Activated CD4-positive, alpha-beta T cell treated with anti-CD3 and anti-CD28 coated beads, Interleukin-2, amount 50 U/mL, for 16 hours (primary cell): ENCODE results near the gene RHOT2.

ENCODE experiments used
- DNase-seq: peaks from one replicate; pipeline ENCODE4 v3.0.0-alpha.2; 2020

RHOT2 gene

DNA sequence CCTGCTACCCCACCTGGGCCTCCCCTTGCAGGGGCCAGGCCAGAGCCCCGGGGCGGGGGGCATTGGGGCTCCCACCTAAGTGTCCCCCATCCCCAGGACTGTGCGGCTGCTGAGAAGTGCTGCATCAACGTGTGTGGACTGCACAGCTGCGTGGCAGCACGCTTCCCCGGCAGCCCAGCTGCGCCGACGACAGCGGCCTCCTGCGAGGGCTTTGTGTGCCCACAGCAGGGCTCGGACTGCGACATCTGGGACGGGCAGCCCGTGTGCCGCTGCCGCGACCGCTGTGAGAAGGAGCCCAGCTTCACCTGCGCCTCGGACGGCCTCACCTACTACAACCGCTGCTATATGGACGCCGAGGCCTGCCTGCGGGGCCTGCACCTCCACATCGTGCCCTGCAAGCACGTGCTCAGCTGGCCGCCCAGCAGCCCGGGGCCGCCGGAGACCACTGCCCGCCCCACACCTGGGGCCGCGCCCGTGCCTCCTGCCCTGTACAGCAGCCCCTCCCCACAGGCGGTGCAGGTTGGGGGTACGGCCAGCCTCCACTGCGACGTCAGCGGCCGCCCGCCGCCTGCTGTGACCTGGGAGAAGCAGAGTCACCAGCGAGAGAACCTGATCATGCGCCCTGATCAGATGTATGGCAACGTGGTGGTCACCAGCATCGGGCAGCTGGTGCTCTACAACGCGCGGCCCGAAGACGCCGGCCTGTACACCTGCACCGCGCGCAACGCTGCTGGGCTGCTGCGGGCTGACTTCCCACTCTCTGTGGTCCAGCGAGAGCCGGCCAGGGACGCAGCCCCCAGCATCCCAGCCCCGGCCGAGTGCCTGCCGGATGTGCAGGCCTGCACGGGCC, 35.2 kb upstream of the RHOT2 start:
- no peak for DNase-seq

DNA sequence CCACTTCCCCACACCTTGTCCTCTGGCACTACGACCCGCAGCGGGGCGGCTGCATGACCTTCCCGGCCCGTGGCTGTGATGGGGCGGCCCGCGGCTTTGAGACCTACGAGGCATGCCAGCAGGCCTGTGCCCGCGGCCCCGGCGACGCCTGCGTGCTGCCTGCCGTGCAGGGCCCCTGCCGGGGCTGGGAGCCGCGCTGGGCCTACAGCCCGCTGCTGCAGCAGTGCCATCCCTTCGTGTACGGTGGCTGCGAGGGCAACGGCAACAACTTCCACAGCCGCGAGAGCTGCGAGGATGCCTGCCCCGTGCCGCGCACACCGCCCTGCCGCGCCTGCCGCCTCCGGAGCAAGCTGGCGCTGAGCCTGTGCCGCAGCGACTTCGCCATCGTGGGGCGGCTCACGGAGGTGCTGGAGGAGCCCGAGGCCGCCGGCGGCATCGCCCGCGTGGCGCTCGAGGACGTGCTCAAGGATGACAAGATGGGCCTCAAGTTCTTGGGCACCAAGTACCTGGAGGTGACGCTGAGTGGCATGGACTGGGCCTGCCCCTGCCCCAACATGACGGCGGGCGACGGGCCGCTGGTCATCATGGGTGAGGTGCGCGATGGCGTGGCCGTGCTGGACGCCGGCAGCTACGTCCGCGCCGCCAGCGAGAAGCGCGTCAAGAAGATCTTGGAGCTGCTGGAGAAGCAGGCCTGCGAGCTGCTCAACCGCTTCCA, 34.4 kb upstream of the RHOT2 start:
- DNase-seq = no peak

DNA sequence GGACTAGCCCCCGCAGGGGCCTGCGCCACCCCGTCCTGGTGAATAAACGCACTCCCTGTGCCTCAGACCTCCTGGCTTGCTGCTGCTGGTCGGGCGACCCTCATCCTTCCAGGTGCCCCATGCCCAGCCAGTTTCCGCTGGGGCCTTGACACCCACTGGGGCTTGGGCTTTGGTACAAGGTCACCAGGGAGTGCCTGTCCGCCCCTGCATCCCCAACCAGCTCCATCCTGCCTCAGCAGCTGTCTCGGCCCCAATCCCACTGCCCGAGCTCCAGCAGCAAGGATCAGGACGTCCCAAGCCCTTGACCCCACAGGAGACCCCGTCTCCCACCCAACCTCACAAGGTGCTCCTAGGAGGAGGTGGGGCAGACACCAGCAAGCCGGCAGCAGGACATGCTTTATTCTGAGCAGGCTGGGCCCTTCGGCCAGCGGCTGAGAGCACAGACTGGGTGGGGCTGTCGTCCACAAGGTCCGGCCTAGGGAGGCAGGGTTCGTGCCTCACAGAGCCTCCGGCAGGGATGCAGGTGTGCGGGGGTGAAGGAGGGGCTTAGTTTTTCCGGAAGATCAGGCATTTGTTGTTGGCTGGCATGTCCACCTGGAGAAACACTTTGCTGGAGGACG, 33.8 kb upstream of the RHOT2 start:
- DNase-seq = no peak

DNA sequence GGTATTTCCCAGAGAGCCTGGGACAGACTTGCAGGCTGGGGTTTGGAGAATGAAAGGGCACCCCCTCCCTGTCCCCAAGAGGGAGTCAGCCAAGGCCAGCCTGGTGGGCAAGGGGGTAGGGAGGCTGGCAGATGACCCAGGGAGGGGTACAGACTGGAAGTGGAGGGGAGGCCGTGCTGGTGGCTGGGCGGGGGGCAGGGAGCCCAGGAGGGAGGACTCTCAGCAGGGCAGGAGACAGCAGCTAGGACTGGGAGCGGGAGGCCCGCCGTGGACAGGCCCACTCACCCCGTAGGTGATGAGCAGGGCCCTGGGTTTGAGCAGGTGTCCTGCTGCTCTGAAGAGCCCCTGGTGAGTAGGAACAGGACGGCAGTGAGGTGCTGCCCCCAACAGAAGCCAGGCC, 32.9 kb upstream of the RHOT2 start:
- no peak for DNase-seq

DNA sequence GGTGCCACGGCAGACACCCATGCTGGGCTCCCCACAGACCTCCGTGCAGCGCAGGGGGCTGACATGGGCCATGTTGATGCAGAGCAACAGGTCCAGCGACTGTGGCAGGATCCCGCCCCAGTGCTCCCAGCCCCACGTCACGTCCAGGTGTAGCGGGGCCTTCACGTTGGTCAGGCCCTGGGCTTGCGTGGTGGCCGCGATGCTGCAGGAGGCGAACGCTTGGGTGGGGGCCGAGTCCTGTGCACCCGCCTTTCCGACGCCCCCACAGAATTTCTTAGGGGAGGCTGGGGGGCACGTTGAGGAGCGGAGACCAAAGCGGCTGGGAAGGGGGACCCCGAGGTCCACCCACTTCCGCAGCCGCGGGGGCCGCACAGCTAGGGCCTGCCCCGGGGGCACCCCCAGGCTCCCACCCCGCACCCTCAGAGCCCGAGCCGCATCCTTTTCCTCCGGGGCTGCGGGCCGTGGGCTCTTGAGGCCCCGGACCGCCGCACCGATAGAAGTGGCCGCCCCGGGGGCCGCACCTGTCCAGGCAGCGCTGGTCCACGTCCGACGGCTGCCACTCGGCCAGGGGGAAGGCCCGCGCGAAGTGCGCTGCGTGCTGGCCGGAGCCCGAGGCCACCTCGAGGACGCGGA, 32.2 kb upstream of the RHOT2 start:
- peak; percentile 22 for DNase-seq

DNA sequence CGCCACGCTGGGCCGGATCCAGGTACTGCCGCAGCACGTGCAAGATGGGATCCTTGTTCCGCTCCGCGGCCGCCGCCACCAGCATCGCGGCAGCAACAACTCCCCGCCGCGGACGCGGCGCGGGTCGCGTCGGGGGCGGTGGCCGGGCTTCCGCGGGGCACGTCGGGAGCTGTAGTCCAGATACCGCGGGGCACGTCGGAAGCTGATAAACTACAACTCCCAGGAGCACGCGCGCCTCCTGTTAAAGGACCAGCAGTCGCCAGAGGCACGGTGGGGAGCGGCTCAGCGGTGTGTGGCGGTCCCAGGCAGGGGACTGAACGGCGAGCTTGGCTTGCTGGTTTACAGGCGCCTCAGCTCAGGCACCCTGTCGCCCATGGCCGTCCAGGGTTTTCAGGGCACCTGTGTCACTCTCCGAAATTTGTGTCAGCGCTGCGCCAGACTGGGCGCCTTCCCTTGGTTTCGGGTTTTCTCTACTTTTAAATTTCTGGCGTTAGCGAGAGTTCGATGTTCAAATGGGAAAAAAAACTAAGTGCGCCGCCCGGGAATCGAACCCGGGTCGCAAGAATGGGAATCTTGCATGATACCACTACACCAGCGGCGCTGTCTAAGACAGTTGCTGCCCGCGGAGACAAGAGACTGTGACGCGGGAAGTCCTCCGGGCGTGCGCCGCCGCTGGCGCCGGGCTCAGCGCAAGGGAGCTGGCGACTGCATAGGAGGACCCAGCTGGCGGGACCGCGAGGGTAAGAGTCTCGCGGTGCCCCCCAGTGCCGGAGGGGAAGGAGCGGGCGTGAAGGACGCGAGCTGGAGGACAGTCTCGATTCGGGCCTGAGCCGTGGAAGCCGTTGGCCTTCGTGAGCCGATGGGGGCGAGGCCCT, 31.5 kb upstream of the RHOT2 start, which contains the start of gene METTL26:
TSS of gene METTL26 (minus strand) at position 100 of the 875 bp plus-strand sequence. CDS start at position 85, 15 bp downstream.
- peak; percentile 96 for DNase-seq

DNA sequence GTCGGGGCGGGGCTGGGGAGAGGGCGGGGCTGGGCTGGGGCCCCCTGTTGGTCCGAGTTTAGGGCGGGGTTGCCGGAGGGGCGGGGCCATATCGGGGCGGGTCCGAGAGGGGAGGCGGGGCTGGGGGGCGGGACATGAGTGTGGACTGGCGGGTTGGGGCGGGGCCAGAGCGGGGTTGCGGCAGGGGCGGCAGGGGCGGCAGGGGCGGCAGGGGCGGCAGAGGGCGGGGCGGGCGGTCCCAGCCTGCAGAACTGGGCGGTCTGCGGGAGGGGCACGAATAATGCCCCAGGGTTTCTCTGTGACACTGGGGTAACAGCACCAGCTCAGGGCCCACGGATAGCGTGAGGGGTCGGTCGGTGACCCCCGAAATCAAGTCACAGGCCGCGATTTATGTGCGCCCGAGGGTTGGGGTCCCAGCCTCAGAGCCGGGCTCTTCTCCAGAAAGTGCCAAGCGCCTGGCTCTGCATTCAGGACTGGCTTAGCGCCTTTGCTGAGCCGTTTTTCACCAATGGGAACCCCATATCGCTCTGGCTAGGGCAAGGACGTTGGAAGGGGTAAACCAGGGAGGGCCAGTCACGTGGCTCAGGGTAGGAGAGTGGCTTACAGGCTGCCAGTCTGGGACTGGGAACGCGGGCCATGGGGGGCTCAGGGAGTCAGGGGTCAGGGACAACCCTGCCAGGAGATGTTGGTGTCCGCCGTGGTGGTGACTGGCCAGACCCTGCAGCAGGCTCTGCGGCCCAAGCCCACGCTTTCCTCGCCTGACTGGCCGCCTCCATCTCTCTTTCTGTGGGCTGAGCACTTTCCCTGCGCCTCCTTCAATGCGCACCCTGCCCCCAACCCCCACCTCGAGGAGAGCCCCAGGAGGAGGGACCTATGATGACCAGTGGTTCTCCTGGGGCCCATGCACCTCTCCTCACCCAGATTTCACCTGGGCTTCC, 30.6 kb upstream of the RHOT2 start:
- DNase-seq = peak; percentile 92

DNA sequence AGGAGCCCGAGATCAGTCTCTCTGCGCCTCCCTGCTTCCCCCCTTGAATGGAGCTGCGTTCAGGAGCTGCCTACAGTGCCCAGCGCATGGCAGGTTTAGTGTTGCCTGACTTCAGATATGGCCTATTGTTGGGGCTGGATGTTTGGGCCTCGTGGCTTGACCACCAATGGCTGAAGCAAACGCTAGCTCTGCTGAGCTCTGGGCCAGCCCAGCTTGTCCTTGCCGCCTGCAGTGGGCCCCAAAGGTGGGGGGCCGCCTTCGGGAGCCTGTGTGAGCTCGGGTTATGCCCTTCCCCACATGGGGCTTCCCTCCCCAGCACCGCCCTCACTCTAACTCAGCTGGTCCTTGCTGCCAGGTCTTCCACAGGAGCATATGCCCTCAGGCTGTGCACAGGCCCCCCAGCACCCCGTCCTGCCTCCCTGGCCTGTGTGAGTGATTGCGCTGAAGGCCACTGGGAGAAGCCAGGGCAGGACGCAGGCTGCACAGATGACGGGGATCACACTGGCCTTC, 29.8 kb upstream of the RHOT2 start:
- no peak for DNase-seq

DNA sequence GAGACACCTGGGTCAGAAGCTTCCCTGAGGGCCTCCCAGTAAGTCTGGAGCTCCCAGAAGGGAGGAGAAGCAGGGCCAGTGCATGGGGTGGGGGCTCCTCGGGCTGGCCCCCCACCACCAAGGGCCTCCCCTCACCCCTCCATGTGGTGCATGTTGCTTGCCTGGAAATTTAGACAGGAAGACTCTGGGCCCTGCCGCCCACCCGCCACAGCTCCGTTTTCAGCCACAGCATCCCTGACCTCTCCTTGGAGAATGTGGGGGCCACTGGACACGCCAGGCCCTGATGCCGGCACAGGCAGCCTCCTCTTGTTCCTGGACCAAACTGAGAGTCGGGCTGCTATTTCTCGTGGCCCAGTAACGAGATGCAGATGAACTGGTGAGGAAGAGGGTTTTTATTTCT, 29.1 kb upstream of the RHOT2 start:
- DNase-seq = no peak

DNA sequence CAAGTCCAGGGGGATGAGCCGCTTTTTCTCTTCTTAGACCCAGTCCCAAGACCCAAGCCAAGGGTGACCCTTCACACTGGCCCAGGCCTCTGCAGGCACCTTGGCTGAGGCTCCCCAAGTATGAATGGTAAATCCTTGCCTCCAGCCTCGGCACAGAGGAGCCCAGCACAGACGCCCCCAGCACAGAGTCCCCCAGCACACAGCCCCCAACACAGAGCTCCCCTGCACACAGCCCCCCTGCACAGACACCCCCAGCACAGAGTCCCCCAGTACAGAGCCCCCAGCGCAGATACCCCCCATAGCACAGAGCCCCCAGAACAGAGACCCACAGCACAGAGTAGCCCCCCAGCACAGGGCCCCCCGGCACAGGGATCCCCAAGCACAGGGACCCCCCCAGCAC, 27.3 kb upstream of the RHOT2 start:
- DNase-seq = no peak

DNA sequence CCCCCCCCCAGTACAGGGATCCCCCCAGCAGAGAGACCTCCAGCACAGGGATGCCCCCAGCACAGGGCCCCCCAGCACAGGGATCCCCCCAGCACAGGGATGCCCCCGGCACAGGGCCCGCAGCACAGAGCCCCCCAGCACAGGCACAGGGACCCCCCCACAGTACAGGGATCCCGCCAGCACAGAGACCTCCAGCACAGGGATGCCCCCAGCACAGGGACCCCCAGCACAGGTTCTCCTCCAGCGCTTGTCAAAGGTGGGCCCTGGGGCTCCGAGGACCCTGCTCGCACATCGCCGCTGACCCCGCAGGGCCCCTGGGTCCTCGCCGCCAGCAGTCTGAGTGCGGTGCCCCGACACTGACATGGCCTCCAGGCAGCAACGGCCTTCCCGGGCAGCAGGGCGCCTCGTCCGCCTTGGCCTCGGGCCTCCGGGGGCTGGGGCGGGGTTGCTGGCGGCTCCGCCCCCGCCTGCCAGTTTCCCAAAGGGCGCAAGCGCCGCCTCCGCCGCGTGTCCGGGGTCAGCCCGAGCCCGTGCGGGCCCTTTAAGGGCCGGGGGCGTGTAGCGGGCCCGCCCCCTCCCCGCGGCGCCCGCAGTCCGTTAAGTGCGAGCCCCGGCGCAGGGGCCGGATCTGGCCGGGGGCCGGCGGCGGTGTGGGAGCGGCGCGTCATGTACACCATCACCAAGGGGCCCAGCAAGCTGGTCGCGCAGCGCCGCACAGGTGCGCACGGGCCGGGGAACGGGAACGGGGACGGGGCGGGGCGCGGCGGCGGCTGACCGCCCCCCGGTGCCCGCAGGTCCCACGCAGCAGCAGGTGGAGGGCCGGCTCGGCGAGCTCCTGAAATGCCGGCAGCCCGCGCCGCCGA, 26.4 kb upstream of the RHOT2 start, which contains the start of gene MCRIP2:
TSS of gene MCRIP2 (plus strand) at position 503 of the 863 bp plus-strand sequence. CDS start at position 667, 164 bp downstream.
- DNase-seq = peak; percentile 84

DNA sequence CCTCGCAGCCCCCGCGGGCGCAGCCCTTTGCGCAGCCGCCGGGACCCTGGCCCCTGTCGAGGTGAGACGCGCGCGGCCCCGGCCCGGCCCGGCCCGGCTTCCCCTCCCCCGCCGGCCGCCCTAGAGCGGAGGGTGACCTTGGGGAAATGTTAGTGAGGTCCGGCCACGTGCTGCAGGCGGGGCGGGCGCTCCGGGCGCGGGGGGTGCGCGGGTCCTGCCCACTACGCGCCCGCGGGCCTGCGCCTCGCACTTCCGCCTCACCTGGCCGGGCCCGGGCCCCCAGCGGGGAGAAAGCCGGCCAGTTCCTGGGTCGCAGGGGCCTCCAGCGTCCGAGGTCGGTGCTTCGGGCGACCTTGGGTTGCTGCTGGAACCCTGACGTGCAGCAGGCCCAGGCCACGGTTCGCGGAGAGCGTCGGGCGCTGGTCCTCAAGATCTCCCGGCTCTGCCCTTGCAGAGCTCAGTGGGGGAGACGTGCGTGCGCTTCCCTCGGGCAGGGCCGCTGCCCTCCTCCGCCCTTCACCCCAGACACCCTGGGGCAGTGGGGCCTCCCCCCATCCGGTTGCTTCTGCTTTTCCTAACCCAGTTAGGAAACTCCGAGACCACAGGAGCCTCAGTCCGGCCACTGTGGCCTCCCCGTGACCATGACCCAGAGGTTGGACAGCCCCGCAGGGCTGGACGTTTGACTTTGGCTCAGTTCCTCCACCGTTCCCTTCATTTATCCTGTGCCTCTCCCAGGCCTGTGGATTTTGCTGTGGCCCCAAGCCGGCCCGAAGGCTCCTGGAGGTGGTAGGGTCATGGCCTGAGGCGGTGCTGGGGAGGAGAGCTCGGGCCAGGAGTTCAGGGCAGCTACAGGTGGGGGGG, 25.5 kb upstream of the RHOT2 start:
- peak; percentile 44 for DNase-seq

DNA sequence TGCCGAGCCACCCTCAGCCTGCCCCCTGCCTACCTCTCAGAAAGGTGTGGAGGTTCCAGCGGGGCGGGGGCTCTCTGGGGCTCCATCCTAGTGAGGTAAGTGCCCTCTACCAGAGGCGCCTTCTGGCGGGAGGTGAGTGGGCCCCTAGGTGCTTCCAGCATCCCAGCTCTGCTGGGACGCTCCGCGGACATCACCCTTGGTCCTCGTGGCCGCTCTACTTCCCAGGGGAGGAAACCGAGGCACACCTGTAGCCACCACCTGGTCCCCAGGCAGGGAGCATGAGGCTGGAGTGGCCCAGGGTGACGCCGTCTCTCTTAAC, 24.9 kb upstream of the RHOT2 start:
- DNase-seq = no peak

DNA sequence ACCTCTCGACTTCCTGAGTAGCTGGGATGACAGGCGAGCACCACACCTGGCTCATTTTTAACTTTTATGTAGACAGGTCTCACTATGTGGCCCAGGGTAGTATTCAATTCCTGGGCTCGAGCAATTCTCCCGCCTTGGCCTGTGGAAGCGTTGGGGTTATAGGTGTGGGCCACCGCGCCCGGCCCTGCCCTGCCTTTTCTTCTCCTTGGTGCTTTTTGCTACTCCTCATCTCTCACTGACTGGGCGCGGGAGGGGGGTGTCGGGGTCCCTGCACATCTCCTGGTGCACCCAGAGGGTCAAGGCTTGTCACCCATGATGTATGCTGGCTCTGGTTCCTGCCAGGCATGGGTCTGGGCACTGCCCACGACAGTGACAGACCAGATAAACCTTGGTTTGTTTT, 23.4 kb upstream of the RHOT2 start:
- no peak for DNase-seq

DNA sequence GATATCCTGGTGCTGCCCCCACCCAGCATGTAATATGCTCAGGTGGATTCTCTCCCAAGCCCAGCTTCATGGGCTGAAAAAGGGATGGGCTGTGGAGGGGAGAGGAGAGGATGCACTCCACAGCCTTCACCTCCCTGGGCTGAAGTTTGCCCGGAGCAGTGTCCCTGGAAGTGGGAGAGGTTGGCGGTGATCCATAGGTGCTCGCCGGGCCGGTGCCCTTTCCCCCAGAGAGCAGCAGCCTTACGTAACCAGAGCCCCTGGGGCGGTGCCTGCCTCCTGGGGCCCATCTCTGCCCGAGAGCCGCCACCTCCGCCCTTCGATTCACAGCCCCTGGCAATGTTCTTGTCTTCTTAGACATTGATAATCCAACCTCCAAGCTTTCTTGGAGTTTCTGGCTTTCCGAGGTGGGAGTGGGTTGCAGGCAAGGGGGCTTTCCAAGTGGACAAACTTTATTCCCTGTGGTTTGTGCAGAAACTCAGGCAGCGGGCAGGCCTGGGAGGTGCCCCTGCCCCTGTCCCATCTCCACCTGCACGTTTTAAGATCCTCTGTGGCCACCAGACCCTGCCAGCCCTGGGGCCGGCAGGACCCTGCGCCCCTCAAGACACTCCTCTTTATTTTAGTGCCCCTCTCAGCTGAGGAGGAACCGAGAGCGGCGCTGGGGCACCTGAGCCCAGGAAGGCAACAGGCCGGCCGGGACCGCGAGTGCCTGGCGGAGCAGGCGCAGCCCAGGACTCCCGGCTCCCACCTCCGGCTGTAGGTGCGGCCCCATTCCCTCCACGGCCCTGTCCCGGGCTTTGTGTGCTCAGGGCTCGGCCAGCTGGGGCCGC, 21.9 kb upstream of the RHOT2 start:
- DNase-seq = no peak

DNA sequence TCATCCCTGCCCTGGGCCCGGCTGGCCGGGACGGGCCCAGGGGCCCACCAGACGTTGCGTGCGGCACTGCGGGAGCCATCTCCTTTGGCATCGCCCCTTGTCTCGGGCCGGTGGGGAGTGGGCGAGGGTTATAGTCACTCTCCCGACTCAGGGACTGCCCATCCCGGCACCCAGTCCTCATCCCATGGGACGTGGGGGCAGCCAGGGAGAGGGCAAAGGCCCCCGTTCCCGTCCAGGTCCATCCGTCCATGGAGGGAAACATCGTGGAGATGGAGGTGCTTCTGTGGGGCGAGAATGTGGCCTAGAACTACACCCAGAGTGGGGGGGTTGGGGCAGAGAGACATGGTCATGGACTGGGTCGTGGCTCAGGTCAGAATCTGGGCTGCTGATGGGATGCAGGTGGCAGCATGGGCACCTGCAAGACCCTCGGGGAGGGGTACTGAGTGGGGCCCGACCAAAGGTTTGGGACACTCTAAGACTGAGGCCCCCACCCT, 21.2 kb upstream of the RHOT2 start:
- DNase-seq = no peak

DNA sequence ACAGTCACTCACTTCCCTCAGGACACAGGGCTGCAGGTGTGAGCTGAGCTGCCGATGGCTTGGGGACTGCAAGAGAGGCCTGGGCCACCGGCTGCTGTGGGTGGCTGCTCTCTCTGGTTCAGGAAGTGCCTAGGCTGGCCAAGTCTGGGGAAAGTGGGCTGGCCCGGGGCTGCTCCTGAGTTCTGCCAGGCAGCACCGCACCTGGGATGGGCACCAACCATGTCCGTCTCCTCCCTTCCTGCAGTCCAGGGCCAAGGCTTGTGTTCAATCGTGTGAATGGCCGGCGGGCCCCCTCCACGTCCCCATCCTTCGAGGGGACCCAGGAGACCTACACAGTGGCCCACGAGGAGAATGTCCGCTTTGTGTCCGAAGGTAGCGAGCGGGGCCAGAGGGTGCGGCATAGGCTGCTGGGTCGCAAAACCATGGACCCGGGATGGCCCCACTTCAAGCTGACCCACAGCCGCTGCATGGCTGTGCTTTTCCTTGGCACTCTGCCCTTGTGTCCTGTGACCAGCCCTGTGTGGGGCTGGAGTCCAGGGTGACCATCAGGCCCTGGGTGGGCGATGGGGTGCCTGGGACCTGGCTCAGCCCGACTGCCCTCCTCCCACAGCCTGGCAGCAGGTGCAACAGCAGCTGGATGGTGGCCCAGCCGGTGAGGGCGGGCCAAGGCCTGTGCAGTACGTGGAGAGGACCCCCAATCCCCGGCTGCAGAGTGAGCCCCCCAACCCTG, 20.6 kb upstream of the RHOT2 start:
- DNase-seq = no peak
